Tibial nerve (tissue), 4 donors: ENCODE measurements around the gene SMAD3. TPM values are rescaled to one million over a fixed set of nuclear protein-coding genes. Genes with fewer than 3 reads are reported as not detected.

Source experiments
- DNase-seq, 2 donors: peaks; one replicate each; pipeline ENCODE4 v3.0.0-alpha.2; 2019; ENCODE audit warnings: low spot score in 2 of 2
- H3K27ac ChIP-seq, 4 donors: fragments of 200-600 bp; sonication (generic) in 3 of 4; one replicate each; pipeline ENCODE4 v1.5.1; 2017 to 2019; ENCODE audit warnings: mild to moderate bottlenecking in 1 of 4
- H3K27me3 ChIP-seq, 2 donors: fragments of 200-600 bp; sonication (generic) in 1 of 2; one replicate each; pipeline versions ENCODE4 v1.5.1 to v1.6.0; 2017 to 2019
- H3K36me3 ChIP-seq, 3 donors: fragments of 200-600 bp; sonication (generic); one replicate each; pipeline ENCODE4 v1.5.1; 2018 to 2019
- H3K4me1 ChIP-seq, 4 donors: fragments of 200-600 bp; sonication (generic) in 3 of 4; one replicate each; pipeline ENCODE4 v1.5.1; 2017 to 2019
- H3K4me3 ChIP-seq, 4 donors: fragments of 200-600 bp; sonication (generic) in 3 of 4; one replicate each; pipeline ENCODE4 v1.5.1; 2017 to 2019; ENCODE audit warnings: mild to moderate bottlenecking in 1 of 4, moderate library complexity in 1 of 4
- H3K9me3 ChIP-seq, 4 donors: fragments of 200-600 bp; sonication (generic) in 3 of 4; one replicate each; pipeline ENCODE4 v1.5.1; 2017 to 2019
- CTCF ChIP-seq, 5 experiments: fragments of 200-600 bp in 3 of 5; fragments of 450-650 bp in 2 of 5; sonication (generic) in 3 of 5; IDR thresholded peaks; one replicate each; pipeline ENCODE4 v1.5.1; 2016 to 2019; ENCODE audit warnings: antibody characterized with exemption in 5 of 5, mild to moderate bottlenecking in 3 of 5, moderate library complexity in 2 of 5
- EP300 ChIP-seq, 2 donors: sonication (generic); formaldehyde crosslinking; IDR thresholded peaks; one replicate each; pipeline ENCODE4 v1.6.1; 2017; ENCODE audit warnings: antibody characterized with exemption in 2 of 2, mild to moderate bottlenecking in 1 of 2
- POLR2A ChIP-seq, 2 donors: fragments of 450-650 bp; IDR thresholded peaks; one replicate each; pipeline ENCODE4 v1.6.1; 2017; ENCODE audit warnings: antibody characterized with exemption in 2 of 2, mild to moderate bottlenecking in 2 of 2, moderate library complexity in 2 of 2
- WGBS, 2 donors: methylation state at CpG; one replicate each; pipeline ENCODE4 v1.1.5; 2018; 5-methylcytosine and 5-hydroxymethylcytosine counted together
- total RNA-seq, 4 donors: library from RNA; depleted of rRNA; stranded (reverse); fragments of >200 nt; gene quantifications; one replicate each; pipeline ENCODE4 v1.1.0, GENCODE V29; 2016

The SMAD3 gene
- total RNA-seq, 4 donors from 2014 or later, result 36.3 to 68.6 (median 44.1) TPM

- H3K4me3 ChIP-seq, result no peak overlapping the region
- no peaks in the 10 kb centered on the region for H3K27me3 ChIP-seq
- TF ChIP-seq POLR2A (IDR thresholded peaks at IDR 0.05) (no peak), EP300 (IDR thresholded peaks at IDR 0.05) (no peak), CTCF (IDR thresholded peaks at IDR 0.05) (no peak)
- DNase-seq, result no peak
- H3K36me3 ChIP-seq, result peaks cover 0 to 65% (median 4%) of the 10 kb centered on the region in 3 donors
- peaks cover 0 to 45% (median 13%) of the 10 kb centered on the region in 4 donors for H3K4me1 ChIP-seq
- H3K27ac ChIP-seq, result no peak overlapping the region
- no peaks in the 10 kb centered on the region for H3K9me3 ChIP-seq
- 92 to 95% methylated on average over 6 of the region's 6 CpGs for WGBS, 2 donors
Observed at GRCh38 chr15:67172172-67172571, 106.8 kb downstream of the SMAD3 start.

- no peak for DNase-seq
- 74 to 97% methylated on average over 8 of the region's 8 CpGs for WGBS, 2 donors
- no peaks in the 10 kb centered on the region for H3K9me3 ChIP-seq
- H3K36me3 ChIP-seq, result peaks cover 0 to 59% (median 4%) of the 10 kb centered on the region in 3 donors
- no peak overlapping the region for H3K4me3 ChIP-seq
- H3K4me1 ChIP-seq, result peaks cover 0 to 43% (median 12%) of the 10 kb centered on the region in 4 donors
- H3K27ac ChIP-seq, result no peak overlapping the region
- H3K27me3 ChIP-seq, result no peaks in the 10 kb centered on the region
- TF ChIP-seq EP300 (IDR thresholded peaks at IDR 0.05) (no peak), CTCF (IDR thresholded peaks at IDR 0.05) (no peak), POLR2A (IDR thresholded peaks at IDR 0.05) (no peak)
Observed at GRCh38 chr15:67173005-67173404, 107.6 kb downstream of the SMAD3 start.

GRCh38 chr15:67173786-67174185, 108.4 kb downstream of the SMAD3 start:
- Histone ChIP-seq H3K27ac (no peak overlapping the region), H3K4me1 (peaks cover 0 to 40% (median 12%) of the 10 kb centered on the region in 4 donors), H3K36me3 (peaks cover 0 to 56% (median 4%) of the 10 kb centered on the region in 3 donors), H3K27me3 (no peaks in the 10 kb centered on the region), H3K4me3 (no peak overlapping the region), H3K9me3 (no peaks in the 10 kb centered on the region)
- DNase-seq, result no peak
- no peak for TF ChIP-seq EP300 (IDR thresholded peaks at IDR 0.05)
- TF ChIP-seq POLR2A (IDR thresholded peaks at IDR 0.05), result no peak
- TF ChIP-seq CTCF (IDR thresholded peaks at IDR 0.05), result no peak
- 93 to 97% methylated on average over 8 of the region's 8 CpGs for WGBS, 2 donors

DNA sequence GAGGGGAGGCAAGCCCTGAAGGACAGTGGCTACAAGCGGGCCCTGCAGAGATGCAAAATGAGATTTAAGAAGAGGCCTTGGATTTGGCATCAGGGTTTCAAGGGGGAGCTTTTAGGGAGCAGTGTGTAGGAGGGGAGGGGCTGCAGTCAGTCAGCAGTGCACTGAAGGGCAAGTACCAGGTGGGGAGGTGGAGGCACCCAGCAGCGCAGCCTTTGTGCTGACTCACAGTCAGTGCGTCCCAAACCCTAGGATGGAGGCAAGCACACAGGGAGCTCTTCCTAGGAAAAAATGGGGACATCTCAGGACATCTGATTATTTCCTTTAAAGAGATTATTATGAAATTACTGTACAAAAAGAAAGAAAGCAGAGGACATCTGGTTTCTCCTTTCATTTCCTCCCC, 109.0 kb downstream of the SMAD3 start:
- DNase-seq, result no peak

More for the DNA sequence above, 109.0 kb downstream of the SMAD3 start:
- H3K9me3 ChIP-seq, result no peaks in the 10 kb centered on the region
- H3K4me1 ChIP-seq, result peaks cover 0 to 40% (median 12%) of the 10 kb centered on the region in 4 donors
- peaks cover 0 to 60% (median 4%) of the 10 kb centered on the region in 3 donors for H3K36me3 ChIP-seq
- WGBS, 2 donors, result 96 to 99% methylated on average over 3 of the region's 3 CpGs
- no peak for TF ChIP-seq CTCF (IDR thresholded peaks at IDR 0.05)
- no peak for TF ChIP-seq POLR2A (IDR thresholded peaks at IDR 0.05)
- TF ChIP-seq EP300 (IDR thresholded peaks at IDR 0.05), result no peak
- H3K4me3 ChIP-seq, result no peak overlapping the region
- H3K27me3 ChIP-seq, result no peaks in the 10 kb centered on the region
- peak overlapping the region in 1 of 4 donors; percentile 12 for H3K27ac ChIP-seq
